Mucosa of rectum (tissue), 2 donors: ENCODE data around the gene GLIS2.

Experiments used
- H3K27ac ChIP-seq, 2 donors: one replicate each; pipeline ENCODE4 v1.7.0; 2013; ENCODE audit warnings: inconsistent platforms in 2 of 2, low read depth in 2 of 2, low read length in 2 of 2
- H3K27me3 ChIP-seq, 2 donors: one replicate each; pipeline ENCODE4 v1.7.0; 2013; ENCODE audit warnings: low read length in 2 of 2; ENCODE audit not compliant: control insufficient read depth in 2 of 2, insufficient read depth in 2 of 2
- H3K36me3 ChIP-seq, 2 donors: one replicate each; pipeline ENCODE4 v1.7.0; 2013; ENCODE audit warnings: low read length in 2 of 2; ENCODE audit not compliant: control insufficient read depth in 2 of 2, insufficient read depth in 2 of 2
- H3K4me1 ChIP-seq, 2 donors: one replicate each; pipeline ENCODE4 v1.7.0; 2013; ENCODE audit warnings: low read length in 2 of 2, mild to moderate bottlenecking in 1 of 2; ENCODE audit not compliant: control insufficient read depth in 2 of 2, insufficient read depth in 2 of 2
- H3K4me3 ChIP-seq, 2 donors: one replicate each; pipeline ENCODE4 v1.7.0; 2013; ENCODE audit warnings: low read length in 2 of 2
- H3K9ac ChIP-seq, 2 donors: one replicate each; pipeline ENCODE4 v1.7.0; 2013; ENCODE audit warnings: low read length in 2 of 2, low read depth in 1 of 2, mild to moderate bottlenecking in 1 of 2
- H3K9me3 ChIP-seq, 2 donors: one replicate each; pipeline ENCODE4 v1.7.0; 2013; ENCODE audit warnings: low read length in 2 of 2; ENCODE audit not compliant: control insufficient read depth in 2 of 2
- donor health status: healthy.
- donor health status: Normal muscosa, but diverticular disease.

Gene GLIS2

DNA sequence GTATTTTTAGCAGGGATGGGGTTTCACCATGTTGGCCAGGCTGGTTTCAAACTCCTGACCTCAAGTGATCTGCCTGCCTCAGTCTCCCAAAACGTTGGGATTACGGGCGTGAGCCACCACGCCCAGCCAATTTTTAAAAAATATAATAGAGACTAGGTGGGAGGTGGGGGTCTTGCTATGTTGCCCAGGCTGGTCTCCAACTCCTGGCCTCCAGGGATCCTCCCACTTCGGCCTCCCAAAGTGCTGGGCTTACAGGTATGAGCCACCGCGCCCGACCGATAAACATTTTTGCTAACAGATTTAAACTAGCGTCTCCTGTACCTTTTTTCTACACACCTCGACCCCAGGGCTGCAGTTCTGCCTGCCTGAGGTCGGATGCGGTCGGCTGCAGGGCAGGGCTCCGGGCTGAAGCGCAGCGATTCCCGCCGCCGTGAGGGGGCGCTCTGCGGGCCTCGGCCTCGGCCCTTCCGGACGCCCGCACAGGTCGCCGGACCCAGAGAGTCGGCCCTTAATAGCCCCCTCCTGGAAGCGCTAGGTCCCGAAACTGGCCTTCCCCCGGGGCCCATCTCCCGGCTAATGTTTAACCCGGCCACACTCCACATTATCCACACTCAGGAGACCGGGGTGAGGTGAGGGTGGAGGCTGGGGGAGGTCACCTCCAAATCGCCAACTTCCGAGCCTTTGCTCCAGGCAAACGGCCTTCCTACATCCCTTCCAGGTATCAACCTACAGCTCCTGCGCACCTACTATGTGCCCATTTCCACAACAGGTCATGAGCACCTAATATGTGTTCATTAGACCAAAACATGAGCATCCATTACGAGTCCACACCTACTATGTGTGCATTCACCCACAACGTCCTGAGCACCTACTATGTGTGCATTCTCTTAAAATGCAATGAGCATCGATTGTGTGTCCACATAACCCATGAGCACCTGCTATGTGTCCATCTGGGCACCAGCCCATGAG lies 2.0 kb upstream of the GLIS2 start:
- H3K9me3 ChIP-seq: no peaks in the 10 kb centered on the region
- H3K27ac ChIP-seq: no peak overlapping the region
- H3K27me3 ChIP-seq: peaks cover 8 to 18% of the 10 kb centered on the region in 2 donors
- H3K4me3 ChIP-seq: peak overlapping the region in 1 of 2 donors; percentile 50
- H3K4me1 ChIP-seq: peaks cover 7 to 15% of the 10 kb centered on the region in 2 donors
- H3K36me3 ChIP-seq: no peaks in the 10 kb centered on the region
- H3K9ac ChIP-seq: no peak overlapping the region

- Histone ChIP-seq H3K4me3 (peak overlapping the region; percentile 50 to 60), H3K27me3 (peaks cover 8 to 21% of the 10 kb centered on the region in 2 donors), H3K36me3 (no peaks in the 10 kb centered on the region), H3K9ac (peak overlapping the region; percentile 38 to 51), H3K9me3 (no peaks in the 10 kb centered on the region), H3K4me1 (peaks cover 11 to 21% of the 10 kb centered on the region in 2 donors), H3K27ac (peak overlapping the region; percentile 61 to 68)
These were observed 1.2 kb upstream of the GLIS2 start for GRCh38 chr16:4314532-4315185.

- H3K9me3 ChIP-seq: no peaks in the 10 kb centered on the region
- peak overlapping the region; percentile 15 to 63 for H3K27ac ChIP-seq
- H3K4me3 ChIP-seq: peak overlapping the region; percentile 43 to 50
- H3K9ac ChIP-seq: peak overlapping the region; percentile 24 to 51
- peaks cover 8 to 19% of the 10 kb centered on the region in 2 donors for H3K27me3 ChIP-seq
- peaks cover 11 to 21% of the 10 kb centered on the region in 2 donors for H3K4me1 ChIP-seq
- H3K36me3 ChIP-seq: no peaks in the 10 kb centered on the region
These were observed 419 bp downstream of the GLIS2 start for GRCh38 chr16:4316108-4316863.

DNA sequence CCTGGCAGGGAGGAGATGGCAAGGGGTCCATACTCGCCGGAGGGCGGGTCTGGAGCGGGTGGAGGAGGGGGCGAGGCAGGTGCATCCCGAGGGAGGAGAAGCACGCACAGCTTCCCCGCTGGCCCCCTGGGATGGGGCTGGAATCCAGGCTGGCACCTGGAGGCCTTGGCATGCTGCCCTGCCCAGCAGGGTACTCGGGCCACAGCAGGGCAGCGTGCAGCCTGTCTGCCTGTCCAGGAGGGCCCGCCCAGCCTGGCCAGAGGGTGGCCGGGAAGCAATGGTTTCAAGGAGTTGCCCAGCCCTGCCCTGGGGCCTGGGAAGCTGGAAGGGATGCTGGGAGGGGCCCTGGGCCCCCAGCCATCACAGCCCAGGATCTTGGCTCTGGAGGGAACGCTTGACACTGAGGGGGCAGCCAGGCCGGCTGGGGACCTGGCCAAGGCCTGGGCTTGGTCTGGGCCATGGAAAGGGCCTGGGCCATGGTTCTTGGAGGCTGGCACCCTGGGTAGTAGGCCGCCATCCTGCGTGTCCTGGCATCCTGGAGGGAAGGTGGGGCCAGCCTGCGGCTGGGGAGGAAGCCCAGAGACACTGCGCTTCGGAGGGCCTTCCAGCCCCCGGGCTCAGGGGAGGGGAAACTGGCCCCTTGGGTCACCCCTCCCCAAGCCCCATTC lies 1.1 kb downstream of the GLIS2 start:
- Histone ChIP-seq H3K4me3 (peak overlapping the region; percentile 43 to 50), H3K9me3 (no peaks in the 10 kb centered on the region), H3K27ac (peak overlapping the region; percentile 15 to 63), H3K36me3 (no peaks in the 10 kb centered on the region), H3K27me3 (peaks cover 8 to 16% of the 10 kb centered on the region in 2 donors), H3K4me1 (peaks cover 11 to 21% of the 10 kb centered on the region in 2 donors), H3K9ac (peak overlapping the region; percentile 24 to 51)

DNA sequence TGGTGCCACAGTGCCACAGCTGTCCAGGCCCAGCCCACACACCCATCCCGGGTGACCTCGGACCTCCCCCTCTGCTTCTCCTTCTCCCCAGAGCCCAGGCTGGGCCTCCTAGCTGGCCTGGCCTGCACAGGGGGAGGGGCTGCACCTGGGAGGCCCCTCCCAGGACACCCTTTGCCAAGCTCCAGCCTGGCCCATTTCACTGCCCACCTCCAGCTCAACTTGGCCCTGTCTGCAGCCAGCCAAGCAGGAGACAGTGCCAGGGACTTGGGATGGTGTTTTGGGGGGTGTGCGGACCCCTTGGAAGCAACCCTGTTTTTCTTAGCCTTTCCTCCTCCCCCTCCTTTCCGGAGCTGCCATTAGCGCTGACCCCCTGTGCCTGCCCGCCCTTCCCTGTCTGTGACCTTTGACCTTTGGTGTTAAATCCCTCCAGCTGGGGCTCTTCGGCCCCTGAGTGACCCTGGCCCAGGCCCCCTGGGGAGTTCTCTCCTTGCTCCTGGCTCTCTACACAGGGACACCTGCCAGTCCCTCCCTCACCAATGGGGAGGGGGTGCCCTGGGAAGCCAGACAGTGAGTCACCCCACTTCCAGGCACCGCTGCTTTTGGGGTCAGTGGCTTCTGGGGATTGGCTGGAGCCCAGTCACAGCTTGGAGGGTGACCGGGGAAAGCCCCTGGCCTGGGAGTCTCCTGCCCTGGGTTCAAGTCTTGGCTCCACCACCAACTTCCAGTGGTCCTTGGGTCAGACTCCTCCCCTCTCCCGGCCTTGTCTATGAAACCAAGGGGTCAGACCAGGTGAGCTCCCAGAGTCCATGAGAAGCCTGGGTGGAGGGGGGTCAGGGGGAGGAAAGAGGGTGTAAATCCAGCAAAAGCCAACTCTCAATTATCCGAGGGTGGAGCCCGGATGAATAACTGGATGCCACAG lies 1.9 kb downstream of the GLIS2 start:
- H3K27ac ChIP-seq: peak overlapping the region in 1 of 2 donors; percentile 63
- peak overlapping the region in 1 of 2 donors; percentile 50 for H3K4me3 ChIP-seq
- H3K9ac ChIP-seq: peak overlapping the region in 1 of 2 donors; percentile 14
- peaks cover 8 to 16% of the 10 kb centered on the region in 2 donors for H3K27me3 ChIP-seq
- H3K36me3 ChIP-seq: no peaks in the 10 kb centered on the region
- peaks cover 11 to 21% of the 10 kb centered on the region in 2 donors for H3K4me1 ChIP-seq
- no peaks in the 10 kb centered on the region for H3K9me3 ChIP-seq

DNA sequence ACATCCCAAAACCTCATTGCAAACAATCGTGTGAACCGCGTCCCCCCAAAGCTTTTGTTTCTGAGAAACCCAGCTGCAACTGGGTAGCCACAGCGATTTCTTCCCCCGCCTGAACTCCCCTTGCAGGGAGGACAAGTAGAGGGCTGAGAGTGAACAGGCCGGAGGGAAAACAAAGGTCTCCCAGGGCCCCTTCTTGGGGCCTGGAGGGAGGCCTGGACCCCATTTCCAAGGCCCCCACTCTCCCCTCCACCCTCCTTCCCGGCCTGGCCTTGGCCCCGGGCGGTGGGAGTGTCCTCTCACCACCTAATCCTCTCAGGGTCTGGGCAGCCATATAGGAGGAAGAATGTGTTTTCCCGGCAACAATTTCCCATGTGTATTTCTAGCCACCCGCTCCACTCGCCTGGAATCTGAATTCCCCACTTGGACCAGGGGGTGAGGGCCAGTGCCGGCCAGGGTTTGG lies 2.6 kb downstream of the GLIS2 start:
- Histone ChIP-seq H3K36me3 (no peaks in the 10 kb centered on the region), H3K9ac (no peak overlapping the region), H3K9me3 (no peaks in the 10 kb centered on the region), H3K4me1 (peaks cover 11 to 21% of the 10 kb centered on the region in 2 donors), H3K4me3 (no peak overlapping the region), H3K27ac (peak overlapping the region in 1 of 2 donors; percentile 11), H3K27me3 (peaks cover 8 to 16% of the 10 kb centered on the region in 2 donors)

GRCh38 chr16:4318967-4319366 lies 3.1 kb downstream of the GLIS2 start:
- Histone ChIP-seq H3K9ac (no peak overlapping the region), H3K4me3 (no peak overlapping the region), H3K4me1 (peaks cover 11 to 21% of the 10 kb centered on the region in 2 donors)

DNA sequence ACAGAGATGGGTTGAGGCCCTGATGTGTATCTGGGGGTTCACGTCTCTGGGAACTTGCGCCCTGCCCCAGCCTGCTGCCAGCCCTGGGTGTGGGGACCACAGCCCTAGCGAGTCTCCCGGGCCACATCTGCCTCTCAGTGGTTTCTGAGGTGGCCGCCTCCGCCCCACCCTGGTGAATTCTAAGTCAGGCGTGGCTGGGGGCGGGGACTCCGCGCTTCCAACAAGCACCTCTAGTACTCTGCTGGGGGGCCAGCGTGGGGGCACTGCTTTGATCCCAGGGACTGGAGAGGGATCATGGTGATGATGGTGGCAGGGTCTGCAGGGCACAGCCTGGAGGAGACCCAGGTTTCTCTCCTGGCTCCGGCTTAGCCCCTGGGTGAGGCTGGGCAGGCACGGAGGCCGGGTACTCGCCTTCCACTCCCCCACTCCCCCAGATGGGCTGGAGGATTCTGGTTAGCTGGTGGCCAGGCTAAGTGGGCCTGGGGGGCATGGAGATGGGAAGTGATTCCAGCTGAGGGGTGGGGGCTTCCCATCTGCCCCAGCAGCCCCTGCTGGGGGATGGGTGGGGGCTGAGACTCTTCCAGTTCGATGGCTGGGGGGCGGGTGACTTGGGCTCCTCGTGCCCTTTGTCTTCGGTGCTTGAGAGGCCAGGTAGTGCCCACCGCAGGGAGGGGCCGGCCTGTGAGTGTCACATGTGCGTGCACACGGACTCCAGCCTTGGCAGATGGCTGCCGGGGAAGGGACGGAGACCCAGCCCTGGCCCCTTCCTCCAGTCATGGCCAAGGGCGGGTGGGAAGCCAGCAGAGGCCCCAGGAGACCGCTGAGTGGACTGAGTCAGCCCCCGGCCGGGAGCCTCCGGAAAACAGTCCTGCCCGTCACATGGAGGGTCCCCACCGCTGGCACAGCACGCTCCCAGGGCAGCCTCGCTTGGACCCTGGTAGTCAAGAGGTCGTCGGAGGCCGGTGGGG lies 3.9 kb downstream of the GLIS2 start:
- peaks cover 11 to 23% of the 10 kb centered on the region in 2 donors for H3K4me1 ChIP-seq
- H3K9me3 ChIP-seq: no peaks in the 10 kb centered on the region
- no peak overlapping the region for H3K4me3 ChIP-seq
- no peak overlapping the region for H3K9ac ChIP-seq
- H3K27ac ChIP-seq: peak overlapping the region in 1 of 2 donors; percentile 7
- H3K27me3 ChIP-seq: peaks cover under 1 to 8% of the 10 kb centered on the region in 2 donors
- H3K36me3 ChIP-seq: no peaks in the 10 kb centered on the region

More at GRCh38 chr16:4318967-4319366, 3.1 kb downstream of the GLIS2 start:
- H3K36me3 ChIP-seq: no peaks in the 10 kb centered on the region
- H3K27me3 ChIP-seq: peaks cover 7 to 16% of the 10 kb centered on the region in 2 donors
- H3K9me3 ChIP-seq: no peaks in the 10 kb centered on the region
- peak overlapping the region in 1 of 2 donors; percentile 11 for H3K27ac ChIP-seq
